ENCODE results near the gene TMEM170A. TPM values are rescaled to one million over a fixed set of nuclear protein-coding genes. Genes with fewer than 3 reads are reported as not detected.
A peak's percentile ranks its signal among the peaks of the same experiment; 100 is the strongest.
"Not testable (repeated sequence)": the region's sequence is repeated elsewhere in the genome, so short reads cannot be mapped to it uniquely, and the experiment has no call there.

TMEM170A gene
- polyA plus RNA-seq, 1 donor: 43.0 TPM

DNA sequence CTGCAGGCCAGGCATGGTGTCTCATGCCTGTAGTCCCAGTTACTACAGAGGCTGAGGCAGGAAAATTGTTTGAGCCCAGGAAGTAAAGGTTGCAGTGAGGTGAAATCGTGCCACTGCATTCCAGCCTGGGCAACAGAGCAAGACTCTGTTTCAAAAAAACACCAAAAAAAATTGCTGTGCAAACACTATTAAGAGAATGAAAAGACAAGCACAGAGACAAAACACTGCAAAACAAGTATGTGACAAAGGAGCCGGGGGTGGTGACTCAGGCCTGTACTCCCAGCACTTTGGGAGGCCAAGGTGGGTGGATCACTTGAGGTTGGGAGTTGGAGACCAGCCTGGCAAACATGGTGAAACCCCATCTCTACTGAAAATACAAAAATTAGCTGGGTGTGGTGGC, 38.0 kb downstream of the TMEM170A start:
- H3K27ac ChIP-seq (ENCODE audit: low read length); H3K4me1 ChIP-seq (ENCODE audit: control insufficient read depth, insufficient read depth, low read length); H3K9me3 ChIP-seq (ENCODE audit: control insufficient read depth, low read depth, low read length); H3K4me3 ChIP-seq (ENCODE audit: low read length); DNase-seq; H3K36me3 ChIP-seq (ENCODE audit: control insufficient read depth, insufficient read depth, low read length); H3K27me3 ChIP-seq (ENCODE audit: control insufficient read depth, insufficient read depth, low read length): not testable (repeated sequence)
- 100% methylated on average over 2 of the region's 2 CpGs for WGBS (ENCODE audit: insufficient coverage, low lambda C conversion rate)

DNA sequence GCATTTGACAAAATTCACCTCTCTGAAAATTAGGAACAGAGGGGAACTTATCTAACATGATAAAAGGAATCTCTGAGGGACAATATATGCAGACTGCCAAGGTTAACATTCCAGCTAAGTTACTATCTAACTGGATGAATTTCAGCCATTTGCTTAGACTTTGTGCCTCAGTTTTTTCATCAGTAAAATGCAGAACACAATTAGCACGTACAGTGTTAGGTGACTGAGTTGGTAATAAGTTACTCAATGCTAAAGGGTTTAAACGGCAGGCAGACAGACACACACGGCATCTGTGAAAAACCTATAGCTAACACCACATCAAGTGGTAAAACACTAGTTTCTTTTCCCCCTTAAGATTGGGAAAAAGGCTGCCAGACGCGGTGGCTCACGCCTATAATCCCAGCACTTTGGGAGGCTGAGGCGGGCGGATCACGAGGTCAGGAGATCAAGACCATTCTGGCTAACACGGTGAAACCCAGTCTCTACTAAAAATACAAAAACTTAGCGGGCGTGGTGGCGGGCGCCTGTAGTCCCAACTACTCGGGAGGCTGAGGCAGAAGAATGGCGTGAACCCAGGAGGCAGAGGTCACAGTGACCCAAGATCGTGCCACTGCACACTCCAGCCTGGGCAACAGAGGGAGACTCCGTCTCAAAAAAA, 40.3 kb downstream of the TMEM170A start:
- WGBS (ENCODE audit: insufficient coverage, low lambda C conversion rate): no CpG with 5 or more reads among the region's 18 CpGs
- not testable (repeated sequence) for H3K9me3 ChIP-seq (ENCODE audit: control insufficient read depth, low read depth, low read length); H3K27me3 ChIP-seq (ENCODE audit: control insufficient read depth, insufficient read depth, low read length); H3K36me3 ChIP-seq (ENCODE audit: control insufficient read depth, insufficient read depth, low read length)
- H3K27ac ChIP-seq (ENCODE audit: low read length): peak overlapping the region; percentile 84
- H3K4me3 ChIP-seq (ENCODE audit: low read length): peak overlapping the region; percentile 21
- peak; percentile 74 to 87 for DNase-seq
- H3K4me1 ChIP-seq (ENCODE audit: control insufficient read depth, insufficient read depth, low read length): peaks cover 12% of the 10 kb centered on the region

DNA sequence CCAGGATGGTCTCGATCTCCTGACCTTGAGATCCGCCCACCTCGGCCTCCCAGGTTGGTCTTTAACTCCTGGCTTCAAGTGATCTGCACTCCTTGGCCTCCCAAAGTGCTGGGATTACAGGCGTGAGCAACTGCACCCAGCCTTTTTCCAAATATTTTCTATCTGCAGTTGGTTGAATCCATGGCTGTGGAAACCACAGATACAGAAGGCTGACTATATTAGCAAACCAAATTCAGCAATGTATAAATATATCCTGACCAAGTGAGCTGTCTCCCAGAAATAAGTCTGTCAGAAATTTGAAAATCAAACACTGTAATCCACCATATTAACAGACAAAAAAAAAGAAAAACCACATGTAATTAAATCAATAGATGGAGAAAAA, 40.8 kb downstream of the TMEM170A start:
- WGBS (ENCODE audit: insufficient coverage, low lambda C conversion rate): no CpG with 5 or more reads among the region's 4 CpGs
- H3K27ac ChIP-seq (ENCODE audit: low read length): peak overlapping the region; percentile 84

DNA sequence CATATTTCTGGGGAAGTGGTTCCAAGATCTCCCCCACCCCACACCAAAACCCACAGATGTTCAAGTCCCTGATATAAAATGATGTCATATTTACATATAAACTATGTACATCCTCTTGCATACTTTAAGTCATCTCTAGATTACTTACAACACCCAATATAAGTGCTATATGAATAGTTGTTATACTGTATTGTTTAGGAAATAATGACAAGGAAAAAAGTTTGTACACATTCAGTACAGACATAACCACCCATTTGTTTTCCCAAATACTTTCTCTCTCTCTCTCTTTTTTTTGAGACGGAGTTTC, 42.7 kb downstream of the TMEM170A start:
- DNase-seq: no peak
- Histone ChIP-seq H3K27ac (ENCODE audit: low read length) (peak overlapping the region; percentile 62), H3K36me3 (ENCODE audit: control insufficient read depth, insufficient read depth, low read length) (no peaks in the 10 kb centered on the region), H3K27me3 (ENCODE audit: control insufficient read depth, insufficient read depth, low read length) (no peaks in the 10 kb centered on the region), H3K4me3 (ENCODE audit: low read length) (no peak overlapping the region), H3K9me3 (ENCODE audit: control insufficient read depth, low read depth, low read length) (no peaks in the 10 kb centered on the region), H3K4me1 (ENCODE audit: control insufficient read depth, insufficient read depth, low read length) (peaks cover 12% of the 10 kb centered on the region)
- 86% methylated on average over 1 of the region's 1 CpG for WGBS (ENCODE audit: insufficient coverage, low lambda C conversion rate)

More for the DNA sequence above, 40.8 kb downstream of the TMEM170A start:
- H3K9me3 ChIP-seq (ENCODE audit: control insufficient read depth, low read depth, low read length): no peaks in the 10 kb centered on the region
- no peak overlapping the region for H3K4me3 ChIP-seq (ENCODE audit: low read length)
- H3K36me3 ChIP-seq (ENCODE audit: control insufficient read depth, insufficient read depth, low read length): no peaks in the 10 kb centered on the region
- peaks cover 12% of the 10 kb centered on the region for H3K4me1 ChIP-seq (ENCODE audit: control insufficient read depth, insufficient read depth, low read length)
- DNase-seq: no peak
- no peaks in the 10 kb centered on the region for H3K27me3 ChIP-seq (ENCODE audit: control insufficient read depth, insufficient read depth, low read length)

DNA sequence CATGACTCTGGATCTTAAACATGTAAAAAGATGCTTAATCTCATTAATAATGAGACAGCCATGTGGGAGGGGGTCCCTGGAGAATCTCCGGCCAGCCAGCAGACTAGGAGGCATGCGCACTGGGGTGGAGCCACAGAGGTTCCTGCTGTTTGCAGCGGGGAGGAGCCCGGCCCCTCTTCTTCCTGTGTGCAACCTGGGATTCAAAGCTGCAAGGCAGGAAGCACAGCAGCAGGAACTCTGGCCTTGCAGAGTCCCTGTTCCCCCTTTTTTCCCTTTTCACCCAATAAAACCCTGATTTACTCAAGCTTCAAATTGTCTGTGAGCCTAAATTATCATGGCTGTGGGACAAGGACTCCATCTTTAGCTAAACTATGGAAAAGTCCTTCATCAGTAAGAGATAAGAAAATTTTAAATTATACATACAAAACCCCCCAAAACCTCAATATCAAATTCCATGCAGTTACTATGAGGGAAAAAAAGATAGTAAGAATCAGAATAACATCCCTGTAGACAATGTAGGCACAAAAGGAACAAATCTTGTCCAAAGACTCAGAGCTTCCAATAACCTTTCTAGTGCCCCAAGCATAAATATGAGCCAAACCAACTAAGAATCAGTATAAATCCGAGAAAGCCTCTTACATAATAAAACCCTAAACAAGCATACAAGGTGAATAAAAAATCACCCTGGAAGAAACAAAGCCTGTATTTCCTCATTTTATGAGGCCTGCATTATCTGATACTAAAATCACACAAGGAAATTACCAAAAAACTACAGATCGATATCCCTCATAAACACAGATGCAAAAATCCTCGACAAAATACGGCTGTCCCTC, 43.3 kb downstream of the TMEM170A start:
- Histone ChIP-seq H3K9me3 (ENCODE audit: control insufficient read depth, low read depth, low read length) (no peaks in the 10 kb centered on the region), H3K36me3 (ENCODE audit: control insufficient read depth, insufficient read depth, low read length) (no peaks in the 10 kb centered on the region), H3K4me3 (ENCODE audit: low read length) (peak overlapping the region; percentile 19), H3K27me3 (ENCODE audit: control insufficient read depth, insufficient read depth, low read length) (no peaks in the 10 kb centered on the region), H3K4me1 (ENCODE audit: control insufficient read depth, insufficient read depth, low read length) (peaks cover 12% of the 10 kb centered on the region), H3K27ac (ENCODE audit: low read length) (peak overlapping the region; percentile 62)
- WGBS (ENCODE audit: insufficient coverage, low lambda C conversion rate): 83% methylated on average over 1 of the region's 8 CpGs
- DNase-seq: peak; percentile 70 to 79

DNA sequence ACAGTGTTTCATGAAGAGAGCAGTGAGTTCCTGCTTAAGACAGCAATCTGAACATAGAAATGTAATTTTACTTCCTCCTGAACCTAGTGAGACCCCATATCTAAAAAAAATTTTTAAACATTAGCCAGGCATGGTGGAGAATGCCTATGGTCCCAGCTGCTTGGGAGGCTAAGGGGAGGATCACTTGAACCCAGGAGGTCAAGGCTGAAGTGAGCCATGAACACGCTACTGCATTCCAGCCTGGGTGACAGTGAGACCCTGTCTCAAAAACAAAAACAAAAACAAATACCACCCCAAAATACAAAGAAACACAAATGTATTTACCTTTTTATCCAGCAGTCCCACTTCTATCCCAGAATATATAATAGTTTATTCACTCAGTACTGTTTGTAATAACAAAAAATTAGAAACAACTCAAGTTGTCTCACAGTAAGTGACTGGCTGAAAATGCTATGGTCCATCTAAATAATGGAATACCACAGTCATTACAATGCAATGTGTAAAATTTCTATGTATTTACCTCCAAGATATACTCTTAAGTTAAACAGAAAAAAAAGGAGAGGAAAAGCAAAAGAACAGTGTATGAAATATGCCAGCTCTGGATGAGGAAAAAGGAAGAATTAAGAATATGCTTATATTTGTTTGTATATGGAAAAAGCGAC, 47.5 kb downstream of the TMEM170A start:
- no peak overlapping the region for H3K4me3 ChIP-seq (ENCODE audit: low read length)
- 29% methylated on average over 1 of the region's 2 CpGs for WGBS (ENCODE audit: insufficient coverage, low lambda C conversion rate)
- no peaks in the 10 kb centered on the region for H3K9me3 ChIP-seq (ENCODE audit: control insufficient read depth, low read depth, low read length)
- no peak for DNase-seq
- H3K27ac ChIP-seq (ENCODE audit: low read length): no peak overlapping the region
- peaks cover 10% of the 10 kb centered on the region for H3K4me1 ChIP-seq (ENCODE audit: control insufficient read depth, insufficient read depth, low read length)
- peaks cover 9% of the 10 kb centered on the region for H3K36me3 ChIP-seq (ENCODE audit: control insufficient read depth, insufficient read depth, low read length)
- no peaks in the 10 kb centered on the region for H3K27me3 ChIP-seq (ENCODE audit: control insufficient read depth, insufficient read depth, low read length)

DNA sequence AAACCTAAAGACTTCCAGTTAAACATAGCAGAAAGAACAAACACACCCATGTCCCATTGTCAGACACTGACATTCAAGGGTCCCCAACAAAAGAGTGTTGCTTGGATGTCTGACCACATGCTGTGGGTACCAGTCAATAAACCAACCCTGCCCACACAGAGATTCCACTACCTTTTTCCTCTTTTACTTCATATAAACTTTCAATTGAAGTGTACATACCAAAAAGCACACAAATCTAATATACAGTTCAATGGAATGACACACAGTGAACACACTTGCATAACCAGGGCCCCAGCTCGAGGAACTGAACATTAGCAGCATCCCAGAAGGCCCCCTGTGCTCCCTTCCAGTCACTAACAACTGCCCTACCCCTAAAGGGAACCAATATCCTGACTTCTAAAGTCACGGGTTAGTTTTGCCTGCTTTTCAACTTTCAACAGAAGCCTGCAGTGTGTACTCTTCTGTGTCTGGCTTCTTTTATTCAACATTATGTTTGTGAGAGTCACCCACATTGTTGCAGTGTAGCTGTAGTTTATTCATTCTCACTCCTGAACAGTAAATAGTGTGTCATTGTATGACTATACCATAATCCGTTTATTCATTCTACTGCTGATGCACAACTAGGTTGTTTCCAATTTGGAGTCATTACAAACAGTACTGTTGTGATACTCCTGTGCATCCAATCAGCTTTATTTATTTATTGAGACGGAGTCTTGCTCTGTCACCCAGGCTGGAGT, 49.2 kb downstream of the TMEM170A start:
- no peak overlapping the region for H3K27ac ChIP-seq (ENCODE audit: low read length)
- DNase-seq: no peak
- H3K9me3 ChIP-seq (ENCODE audit: control insufficient read depth, low read depth, low read length): no peaks in the 10 kb centered on the region
- no peaks in the 10 kb centered on the region for H3K27me3 ChIP-seq (ENCODE audit: control insufficient read depth, insufficient read depth, low read length)
- peaks cover 20% of the 10 kb centered on the region for H3K36me3 ChIP-seq (ENCODE audit: control insufficient read depth, insufficient read depth, low read length)
- H3K4me3 ChIP-seq (ENCODE audit: low read length): no peak overlapping the region
- WGBS (ENCODE audit: insufficient coverage, low lambda C conversion rate): no CpG with 5 or more reads among the region's 4 CpGs
- no peaks in the 10 kb centered on the region for H3K4me1 ChIP-seq (ENCODE audit: control insufficient read depth, insufficient read depth, low read length)

DNA sequence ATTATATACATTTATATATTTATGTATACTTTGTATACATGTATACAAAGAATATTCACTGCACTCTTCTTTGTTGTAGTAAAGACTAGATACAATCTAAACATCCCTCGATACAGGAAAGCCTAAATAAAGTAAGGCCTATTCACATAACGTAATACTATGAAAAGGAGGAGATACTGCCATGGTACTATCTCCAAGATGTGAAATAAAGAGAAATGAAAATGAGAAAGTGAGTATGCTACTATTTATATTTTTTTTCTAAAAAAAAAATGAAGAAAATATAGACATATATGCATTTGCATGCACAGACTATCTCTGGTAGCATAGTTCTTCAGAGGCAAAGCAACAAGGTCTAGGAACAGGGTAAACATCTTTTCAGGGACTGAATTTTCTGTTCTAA, 50.5 kb downstream of the TMEM170A start:
- no peak overlapping the region for H3K27ac ChIP-seq (ENCODE audit: low read length)
- DNase-seq: no peak
- 100% methylated on average over 2 of the region's 2 CpGs for WGBS (ENCODE audit: insufficient coverage, low lambda C conversion rate)
- H3K9me3 ChIP-seq (ENCODE audit: control insufficient read depth, low read depth, low read length): no peaks in the 10 kb centered on the region
- H3K4me3 ChIP-seq (ENCODE audit: low read length): no peak overlapping the region
- no peaks in the 10 kb centered on the region for H3K27me3 ChIP-seq (ENCODE audit: control insufficient read depth, insufficient read depth, low read length)
- H3K36me3 ChIP-seq (ENCODE audit: control insufficient read depth, insufficient read depth, low read length): peaks cover 27% of the 10 kb centered on the region
- no peaks in the 10 kb centered on the region for H3K4me1 ChIP-seq (ENCODE audit: control insufficient read depth, insufficient read depth, low read length)

DNA sequence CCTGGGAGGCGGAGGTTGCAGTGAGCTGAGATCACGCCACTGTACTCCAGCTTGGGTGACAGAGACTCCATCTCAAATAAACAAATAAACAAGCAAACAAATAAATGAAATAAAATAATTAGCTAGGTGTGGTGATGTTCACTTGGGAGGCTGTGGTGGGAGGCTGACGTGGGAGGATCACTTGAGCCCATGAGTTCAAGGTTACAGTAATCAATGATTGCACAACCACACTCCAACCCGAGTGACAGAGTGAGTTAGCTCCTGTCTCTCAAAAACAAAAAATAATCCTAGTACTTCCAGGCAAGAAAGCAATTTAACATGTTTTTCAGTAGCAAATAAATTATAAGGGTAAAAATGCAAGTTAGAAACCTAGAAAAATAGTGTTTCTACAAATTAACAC, 57.5 kb downstream of the TMEM170A start:
- DNase-seq: no peak
- Histone ChIP-seq H3K4me3 (ENCODE audit: low read length) (no peak overlapping the region), H3K4me1 (ENCODE audit: control insufficient read depth, insufficient read depth, low read length) (peaks cover 8% of the 10 kb centered on the region), H3K27me3 (ENCODE audit: control insufficient read depth, insufficient read depth, low read length) (no peaks in the 10 kb centered on the region), H3K36me3 (ENCODE audit: control insufficient read depth, insufficient read depth, low read length) (peaks cover 40% of the 10 kb centered on the region), H3K9me3 (ENCODE audit: control insufficient read depth, low read depth, low read length) (no peaks in the 10 kb centered on the region), H3K27ac (ENCODE audit: low read length) (no peak overlapping the region)
- WGBS (ENCODE audit: insufficient coverage, low lambda C conversion rate): 80% methylated on average over 1 of the region's 4 CpGs

DNA sequence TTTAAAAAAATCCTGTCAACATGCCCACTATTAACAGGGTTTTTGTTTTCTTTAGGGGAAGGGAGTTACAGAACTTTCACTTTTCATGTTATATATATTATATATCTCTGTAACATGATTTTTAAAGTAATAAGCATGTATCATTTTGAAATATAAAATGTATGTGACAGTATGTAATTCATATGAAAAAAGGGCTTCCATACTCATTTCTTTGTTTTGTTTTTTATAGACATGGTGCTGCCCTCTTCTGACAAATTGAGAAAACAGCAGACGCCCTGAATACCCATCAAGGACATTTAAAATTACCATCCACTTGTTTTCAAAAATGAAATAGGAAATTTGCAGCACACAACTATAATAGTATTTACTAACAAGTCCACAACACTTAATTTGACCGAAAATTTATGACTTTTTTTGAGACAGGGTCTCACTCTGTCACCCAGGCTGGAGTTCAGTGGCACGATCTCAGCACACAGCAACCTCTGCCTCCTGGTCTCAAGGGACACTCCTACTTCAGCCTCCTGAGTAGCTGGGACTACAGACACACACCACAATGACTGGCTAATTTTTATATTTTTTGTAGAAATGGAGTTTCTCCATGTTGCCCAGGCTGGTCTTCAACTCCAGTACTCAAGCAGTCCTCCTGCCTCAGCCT, 61.5 kb downstream of the TMEM170A start:
- no CpG with 5 or more reads among the region's 3 CpGs for whole genome bisulfite sequencing (ENCODE audit: insufficient coverage, low lambda C conversion rate)
- no peak overlapping the region for H3K4me3 ChIP-seq (ENCODE audit: low read length)
- peaks cover 14% of the 10 kb centered on the region for H3K4me1 ChIP-seq (ENCODE audit: control insufficient read depth, insufficient read depth, low read length)
- H3K27ac ChIP-seq (ENCODE audit: low read length): peak overlapping the region; percentile 75
- no peaks in the 10 kb centered on the region for H3K27me3 ChIP-seq (ENCODE audit: control insufficient read depth, insufficient read depth, low read length)
- peaks cover 25% of the 10 kb centered on the region for H3K36me3 ChIP-seq (ENCODE audit: control insufficient read depth, insufficient read depth, low read length)
- peak in 1 of 2 donors; percentile 33 for DNase-seq
- no peaks in the 10 kb centered on the region for H3K9me3 ChIP-seq (ENCODE audit: control insufficient read depth, low read depth, low read length)
